ENCODE results near the gene NOTUM. TPM values are rescaled to one million over a fixed set of nuclear protein-coding genes. Genes with fewer than 3 reads are reported as not detected.

Gene NOTUM
- total and polyA plus RNA-seq, 9 of the 15 experiments (the other 6 are each of a cell fraction or from before 2014, with no cell fraction given): 0.03 to 14.0 (median 4.1) TPM

- TF ChIP-seq BACH1 (tag; IDR thresholded peaks at IDR 0.05): no peak
- no peak for TF ChIP-seq HCFC1 (IDR thresholded peaks at IDR 0.05; ENCODE audit: low read depth, low read length)
- no peak for TF ChIP-seq MECOM (CRISPR knock-in tag; IDR thresholded peaks at IDR 0.05)
- no peak for TF ChIP-seq ZNF695 (CRISPR knock-in tag; IDR thresholded peaks at IDR 0.05)
- TF ChIP-seq ZNF717 (CRISPR knock-in tag; IDR thresholded peaks at IDR 0.05): no peak
- no peak for TF ChIP-seq CHD4 (IDR thresholded peaks at IDR 0.05; ENCODE audit: insufficient read depth, insufficient replicate concordance, low read depth, low read length, poor library complexity, severe bottlenecking)
- no peak for TF ChIP-seq NONO (IDR thresholded peaks at IDR 0.05; ENCODE audit: low read depth in 2 of 2, low read length in 1 of 2)
- TF ChIP-seq DLX4 (CRISPR knock-in tag; IDR thresholded peaks at IDR 0.05): no peak
- TF ChIP-seq RBM25 (IDR thresholded peaks at IDR 0.05; ENCODE audit: low read depth, low read length, severe bottlenecking): no peak
- no peak for TF ChIP-seq SRF (CRISPR knock-in tag; IDR thresholded peaks at IDR 0.05)
- no peak for TF ChIP-seq ZNF785 (CRISPR knock-in tag; IDR thresholded peaks at IDR 0.05)
- TF ChIP-seq ZBTB33 (CRISPR knock-in tag; IDR thresholded peaks at IDR 0.05): peak; percentile 76; the same call in 1 of the 2 replicates
- no peak for TF ChIP-seq SREBF2 (CRISPR knock-in tag; IDR thresholded peaks at IDR 0.05)
- no peak for TF ChIP-seq BCL6 (CRISPR knock-in tag; IDR thresholded peaks at IDR 0.05)
- no peak for TF ChIP-seq POLR3A (IDR thresholded peaks at IDR 0.05; ENCODE audit: borderline replicate concordance, extremely low read depth, insufficient read depth, insufficient read length)
- TF ChIP-seq PHTF2 (CRISPR knock-in tag; IDR thresholded peaks at IDR 0.05): no peak
- no peak for TF ChIP-seq SNRNP70 (optimal IDR thresholded peaks at IDR 0.05; ENCODE audit: low read depth, low read length)
- TF ChIP-seq RBFOX2 (IDR thresholded peaks at IDR 0.05; ENCODE audit: low read depth, low read length): peak; percentile 37; the same call in 1 of the 2 replicates
- TF ChIP-seq HOXB6 (CRISPR knock-in tag; IDR thresholded peaks at IDR 0.05; ENCODE audit: borderline replicate concordance): no peak
- TF ChIP-seq CHCHD3 (CRISPR knock-in tag; IDR thresholded peaks at IDR 0.05): no peak
- peak in 1 of 2 experiments; percentile 18 for TF ChIP-seq E2F6 (IDR thresholded peaks at IDR 0.05; ENCODE audit: borderline replicate concordance in 1 of 2, extremely low read depth in 1 of 2, insufficient read depth in 1 of 2, insufficient read length in 1 of 2, low read depth in 1 of 2, low read length in 1 of 2, poor library complexity in 1 of 2, severe bottlenecking in 1 of 2)
- peak; percentile 57 for TF ChIP-seq PCBP1 (IDR thresholded peaks at IDR 0.05; ENCODE audit: low read depth, low read length, poor library complexity, severe bottlenecking)
Observed at GRCh38 chr17:81961521-81962498, 823 bp upstream of the NOTUM start (continued).
